ENCODE results near the gene CENPX.
"Not testable (repeated sequence)": the region's sequence is repeated elsewhere in the genome, so short reads cannot be mapped to it uniquely, and the experiment has no call there.

Gene CENPX

DNA sequence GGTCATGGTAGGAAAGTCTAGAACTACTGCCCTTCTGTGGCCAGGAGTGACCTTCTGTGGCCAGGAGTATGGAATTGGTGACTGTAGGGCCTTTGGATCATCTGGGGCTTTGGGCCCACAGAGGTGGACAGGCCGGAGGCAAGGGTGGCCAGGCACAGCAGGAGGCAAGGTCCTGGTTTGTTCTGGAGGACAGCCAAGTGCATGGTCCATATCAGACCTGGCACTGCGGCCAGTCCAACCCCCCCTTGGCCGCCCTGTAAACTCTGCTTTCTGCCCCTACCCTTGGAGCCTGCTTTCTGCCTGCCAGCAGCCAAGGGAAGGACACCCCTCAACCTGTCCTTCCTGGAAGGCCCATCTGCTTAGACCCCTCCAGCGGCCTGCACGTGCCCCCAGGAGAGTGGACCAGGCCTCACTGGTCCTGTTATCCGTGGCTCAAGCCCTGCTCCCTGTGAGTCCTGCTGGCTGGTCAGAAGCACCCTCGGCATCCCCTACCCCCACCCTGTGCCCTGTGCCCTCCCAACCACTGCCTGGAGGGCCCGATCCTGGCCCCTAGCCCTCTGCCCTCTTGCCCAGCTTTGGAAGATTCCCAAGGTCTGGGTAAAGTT, 17.1 kb upstream of the CENPX start:
- no peak for DNase-seq (ENCODE audit: low read depth)

DNA sequence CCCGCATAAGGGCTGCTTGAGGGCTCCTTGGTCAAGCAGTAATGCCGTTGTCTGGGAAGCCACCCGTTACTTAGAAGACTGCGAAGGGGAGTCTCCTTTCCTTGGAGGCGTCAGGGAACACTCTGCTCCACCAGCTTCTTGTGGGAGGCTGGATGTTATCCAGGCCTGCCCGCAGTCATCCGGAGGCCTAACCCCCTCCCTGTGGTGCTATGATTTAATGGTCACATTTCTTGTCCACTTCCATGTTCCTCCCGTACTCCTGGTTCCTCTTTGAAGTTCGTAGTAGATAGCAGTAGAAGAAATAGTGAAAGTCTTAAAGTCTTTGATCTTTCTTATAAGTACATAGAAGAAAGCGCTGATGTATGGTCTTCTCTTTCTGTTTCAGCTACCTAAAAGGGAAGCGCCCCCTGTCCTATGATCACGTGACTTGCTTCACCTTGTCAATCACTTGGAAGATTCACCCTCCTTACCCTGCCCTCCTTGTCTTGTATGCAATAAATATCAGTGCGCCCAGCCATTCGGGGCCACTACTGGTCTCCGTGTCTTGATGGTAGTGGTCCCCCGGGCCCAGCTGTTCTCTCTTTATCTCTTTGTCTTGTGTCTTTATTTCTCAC, 16.2 kb upstream of the CENPX start:
- DNase-seq (ENCODE audit: low read depth), result not testable (repeated sequence)

DNA sequence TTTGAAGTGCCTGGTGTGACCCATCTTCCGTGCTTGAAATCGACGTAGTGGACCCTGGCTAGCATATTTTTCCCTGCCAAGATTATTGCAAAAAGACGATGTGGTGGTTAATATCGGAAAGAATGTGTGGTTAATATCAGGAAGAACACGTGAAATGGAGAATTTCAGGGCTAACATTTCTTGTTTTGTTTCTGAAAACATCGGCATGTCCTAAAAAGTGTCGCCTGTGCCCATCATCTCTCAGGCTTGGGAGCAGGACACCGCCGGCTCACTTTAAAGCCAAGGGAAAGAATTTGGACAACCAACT, 15.2 kb upstream of the CENPX start:
- DNase-seq (ENCODE audit: low read depth), result no peak

DNA sequence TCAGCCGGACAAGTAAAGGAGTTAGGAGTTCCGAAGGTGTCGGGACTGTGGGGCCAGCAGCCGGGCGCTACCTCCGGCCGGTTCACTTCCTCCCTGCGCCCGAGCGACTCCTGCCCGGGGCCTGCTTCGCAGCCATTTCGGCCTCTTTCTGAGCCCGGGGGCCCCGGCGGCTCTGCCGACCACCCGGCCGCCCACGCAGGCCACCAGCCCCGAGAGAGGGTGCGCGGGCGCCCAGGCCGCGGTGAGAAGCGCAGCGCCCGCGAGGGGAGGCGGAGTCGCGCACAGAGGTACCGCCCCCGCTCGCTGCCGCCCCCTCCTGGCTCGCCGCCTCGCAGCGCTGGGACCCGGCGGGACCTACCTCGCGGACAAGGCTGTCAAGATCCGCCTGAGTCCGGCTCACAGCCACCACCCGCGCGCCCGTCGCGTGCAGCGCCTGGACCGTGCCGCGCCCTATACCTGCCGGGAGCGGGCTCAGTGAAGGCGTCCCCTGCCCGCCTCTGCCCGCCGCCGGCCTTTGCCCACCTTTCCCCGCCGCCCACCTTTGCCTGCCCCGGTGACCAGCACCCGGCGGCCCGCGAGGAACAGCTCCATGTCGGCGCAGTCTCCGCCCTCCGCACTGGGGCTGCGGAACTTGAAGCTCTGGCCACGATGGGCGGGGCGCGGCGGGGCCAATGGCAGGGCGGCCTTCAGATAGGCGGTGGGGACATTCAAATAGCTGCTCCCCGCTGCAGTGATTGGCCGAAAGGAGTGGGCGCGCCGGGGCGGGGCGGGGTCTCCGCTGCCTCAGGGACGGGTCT, 14.6 kb upstream of the CENPX start, which contains the start of gene DCXR:
TSS of gene DCXR (minus strand) at position 606 of the 797 bp plus-strand sequence. CDS start at position 591, 15 bp downstream.
- DNase-seq (ENCODE audit: low read depth), result peak; percentile 61

DNA sequence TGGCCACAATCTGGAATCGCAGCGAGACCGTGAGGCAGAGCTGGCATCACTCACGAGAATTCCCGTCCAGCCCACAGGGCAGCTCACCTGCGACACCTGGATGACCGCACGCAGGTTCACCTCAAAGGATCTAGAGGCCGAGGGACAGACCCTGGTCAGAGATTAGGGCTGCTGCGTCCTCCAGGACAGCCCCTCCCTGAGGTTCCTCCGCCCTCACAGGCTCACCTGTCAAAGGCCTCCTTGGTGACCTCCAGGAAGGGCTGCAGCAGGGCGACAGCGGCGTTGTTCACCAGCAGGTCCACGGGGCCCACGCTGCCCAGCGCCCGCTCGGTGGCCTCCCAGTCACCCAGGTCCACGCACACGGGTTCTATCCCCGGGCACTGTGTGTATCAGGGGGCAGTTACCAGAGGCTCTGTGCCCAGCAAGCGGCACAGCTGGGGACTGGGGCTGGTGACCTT, 14.0 kb upstream of the CENPX start:
- DNase-seq (ENCODE audit: low read depth), result no peak

DNA sequence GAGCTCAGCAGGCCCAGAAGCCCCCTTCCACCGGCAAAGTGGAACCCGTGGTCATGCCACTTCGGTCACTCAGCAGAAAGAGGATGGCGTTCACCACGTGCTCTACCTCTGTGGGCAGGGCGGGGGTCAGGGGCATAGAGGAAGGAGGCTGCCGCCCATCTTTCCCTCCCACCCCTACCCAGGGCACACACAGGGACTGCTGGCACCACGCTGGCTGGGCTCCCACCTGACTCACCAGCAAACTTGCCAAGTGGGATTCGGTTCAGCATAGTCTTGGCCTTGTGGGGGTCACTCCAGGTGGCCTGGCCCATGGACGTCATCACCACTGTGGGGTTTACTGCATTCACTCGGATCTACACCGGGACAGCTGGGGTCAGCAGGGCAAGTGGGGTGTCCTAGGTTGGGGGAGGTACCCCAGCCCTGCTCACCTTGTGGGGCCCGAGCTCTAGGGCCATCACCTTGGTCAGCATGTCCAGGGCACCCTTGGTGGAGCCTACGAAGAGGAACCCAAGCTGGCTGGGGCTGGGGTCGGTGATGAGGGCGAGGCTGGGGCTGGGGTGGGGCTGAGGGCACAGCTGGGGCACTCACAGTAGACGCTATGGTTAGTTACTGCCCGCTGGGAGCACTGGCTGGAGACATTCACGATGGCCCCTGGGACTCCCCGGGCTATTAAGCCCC, 13.4 kb upstream of the CENPX start:
- no peak for DNase-seq (ENCODE audit: low read depth)

DNA sequence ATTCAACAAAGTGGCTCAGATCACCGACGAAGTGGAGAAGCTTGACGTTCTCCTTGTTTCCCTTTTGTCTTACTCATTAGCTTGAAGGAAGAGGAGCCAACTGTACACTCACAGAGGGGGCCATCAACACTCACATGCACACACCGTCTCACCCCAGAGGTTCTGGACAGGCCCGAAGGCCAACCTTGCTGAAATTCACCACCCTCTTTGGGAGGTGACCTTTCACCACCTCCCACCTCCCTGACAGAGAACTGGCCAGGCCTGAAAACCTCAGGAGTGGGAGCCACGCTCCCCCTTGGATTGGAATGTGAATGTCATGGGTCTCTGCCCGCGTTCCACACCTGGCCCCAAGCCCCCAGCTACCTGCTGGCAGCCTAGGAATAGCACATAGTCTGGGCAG, 12.8 kb upstream of the CENPX start:
- no peak for DNase-seq (ENCODE audit: low read depth)

DNA sequence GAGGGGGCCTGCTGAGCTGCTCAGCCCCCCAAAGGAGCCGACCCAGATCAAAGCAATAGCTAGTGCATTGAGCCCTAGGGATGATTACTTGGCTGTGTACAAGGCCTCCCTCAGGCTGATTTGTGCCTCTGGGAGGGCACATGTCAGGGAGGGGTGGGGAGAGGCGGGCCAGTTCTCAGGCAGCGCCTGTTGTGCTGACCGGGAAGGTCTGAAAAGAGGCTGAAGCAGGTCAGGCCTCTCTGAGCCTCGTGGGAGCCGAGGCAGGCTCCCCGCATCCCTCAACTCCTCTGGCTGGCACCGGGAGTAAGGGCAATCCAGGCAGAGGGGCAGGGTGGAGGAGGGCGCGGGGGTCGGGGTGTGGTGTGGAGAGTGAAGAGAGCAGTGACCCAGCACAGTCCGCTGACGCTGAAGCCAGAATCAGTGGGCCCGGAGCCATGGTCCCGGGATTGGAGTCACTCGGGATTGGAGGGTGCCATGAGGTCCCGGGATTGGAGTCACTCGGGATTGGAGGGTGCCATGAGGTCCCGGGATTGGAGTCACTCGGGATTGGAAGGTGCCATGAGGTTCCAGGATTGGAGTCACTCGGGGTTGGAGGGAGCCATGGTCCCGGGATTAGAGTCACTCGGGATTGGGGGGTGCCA, 11.8 kb upstream of the CENPX start:
- DNase-seq (ENCODE audit: low read depth), result no peak

DNA sequence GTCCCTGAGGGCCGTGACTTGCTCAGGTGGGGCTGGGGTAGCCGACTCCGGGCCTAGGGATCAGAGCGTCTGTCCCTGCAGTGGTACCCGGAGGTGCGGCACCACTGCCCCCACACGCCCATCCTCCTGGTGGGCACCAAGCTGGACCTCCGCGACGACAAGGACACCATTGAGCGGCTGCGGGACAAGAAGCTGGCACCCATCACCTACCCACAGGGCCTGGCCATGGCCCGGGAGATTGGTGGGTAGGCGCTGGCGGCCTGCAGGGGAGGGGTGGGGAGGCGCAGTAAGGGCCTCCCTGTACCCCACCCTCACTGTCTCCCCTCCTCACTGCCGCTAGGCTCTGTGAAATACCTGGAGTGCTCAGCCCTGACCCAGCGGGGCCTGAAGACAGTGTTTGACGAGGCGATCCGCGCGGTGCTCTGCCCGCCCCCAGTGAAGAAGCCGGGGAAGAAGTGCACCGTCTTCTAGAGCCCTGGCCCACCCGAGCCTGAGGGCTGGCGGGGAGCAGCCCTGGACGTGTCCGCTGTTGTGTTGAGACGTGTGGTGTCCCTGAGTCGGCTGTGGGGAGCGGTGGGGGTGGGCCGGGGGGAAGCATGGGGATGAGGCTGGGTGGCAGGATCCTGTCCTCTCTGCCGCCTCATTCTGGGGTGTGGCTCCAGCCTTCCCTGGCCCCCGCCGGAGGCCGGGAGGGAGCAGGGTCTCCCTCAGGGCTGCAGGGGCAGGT, 10.8 kb upstream of the CENPX start:
- DNase-seq (ENCODE audit: low read depth), result no peak

DNA sequence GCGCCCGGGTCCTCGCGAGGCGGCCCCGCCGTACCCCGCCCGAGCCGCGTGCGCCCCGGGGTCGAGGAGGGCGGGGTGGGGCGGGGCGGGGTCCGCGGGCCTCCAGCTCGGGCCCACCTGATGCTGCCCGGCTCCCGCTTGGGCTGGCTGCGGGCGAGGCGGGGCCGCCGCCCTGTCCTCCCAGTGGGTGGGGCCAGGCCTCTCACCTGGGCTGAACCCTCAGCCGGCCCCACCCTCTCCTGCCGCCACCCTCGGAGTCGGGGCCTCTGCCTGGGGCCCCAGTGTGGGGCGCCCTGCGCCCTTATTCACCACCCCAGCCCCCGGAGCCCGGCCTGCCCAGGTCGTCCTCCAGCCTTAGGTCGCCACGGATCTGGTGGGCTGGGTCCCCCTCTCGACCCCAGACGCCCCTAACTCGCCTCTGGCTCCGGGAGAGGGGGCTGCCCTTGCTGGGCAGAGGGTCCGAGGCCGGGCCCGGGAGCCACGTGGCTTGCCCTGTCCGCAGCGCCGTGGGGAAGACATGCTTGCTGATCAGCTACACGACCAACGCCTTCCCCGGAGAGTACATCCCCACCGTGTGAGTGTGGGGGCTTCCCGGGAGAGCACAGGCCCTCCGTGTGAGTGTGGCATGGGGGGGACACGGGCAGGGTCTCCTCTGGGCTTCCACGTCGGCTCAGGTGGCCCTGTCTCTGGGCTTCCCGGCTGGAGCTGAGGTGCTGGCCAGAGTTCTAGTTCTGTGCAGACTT, 9.4 kb upstream of the CENPX start:
- no peak for DNase-seq (ENCODE audit: low read depth)

DNA sequence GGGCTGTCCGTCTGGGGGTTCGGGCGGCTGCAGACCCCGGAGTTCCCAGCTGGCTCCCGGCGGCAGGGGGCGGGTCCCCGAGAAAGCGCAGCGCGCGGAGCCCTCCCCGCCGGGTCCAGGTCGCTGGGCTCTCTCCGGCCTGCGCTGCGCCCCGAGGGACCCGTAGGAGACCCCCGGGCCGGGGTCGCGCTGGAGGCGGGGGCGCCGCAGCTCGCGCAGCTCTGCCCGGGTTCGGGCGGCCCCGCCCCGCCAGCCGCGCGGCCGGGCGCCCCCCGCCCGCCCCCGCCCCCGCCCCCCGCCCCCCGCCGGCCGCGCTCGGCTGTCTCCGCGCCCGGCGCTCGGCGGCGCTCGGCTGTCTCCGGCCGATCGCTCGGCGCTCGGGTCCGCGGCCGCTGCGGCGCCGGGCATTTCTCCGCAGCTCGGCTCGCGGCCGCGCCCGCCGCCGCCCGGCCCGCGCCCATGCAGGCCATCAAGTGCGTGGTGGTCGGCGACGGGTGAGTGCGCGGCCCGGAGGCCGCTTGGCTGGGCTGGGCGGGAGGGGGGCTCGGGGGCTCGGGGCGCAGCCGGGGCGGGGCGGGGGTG, 8.7 kb upstream of the CENPX start, which contains the start of gene RAC3:
TSS of gene RAC3 (plus strand) at position 376 of the 582 bp plus-strand sequence. CDS start at position 460, 84 bp downstream.
- no peak for DNase-seq (ENCODE audit: low read depth)

DNA sequence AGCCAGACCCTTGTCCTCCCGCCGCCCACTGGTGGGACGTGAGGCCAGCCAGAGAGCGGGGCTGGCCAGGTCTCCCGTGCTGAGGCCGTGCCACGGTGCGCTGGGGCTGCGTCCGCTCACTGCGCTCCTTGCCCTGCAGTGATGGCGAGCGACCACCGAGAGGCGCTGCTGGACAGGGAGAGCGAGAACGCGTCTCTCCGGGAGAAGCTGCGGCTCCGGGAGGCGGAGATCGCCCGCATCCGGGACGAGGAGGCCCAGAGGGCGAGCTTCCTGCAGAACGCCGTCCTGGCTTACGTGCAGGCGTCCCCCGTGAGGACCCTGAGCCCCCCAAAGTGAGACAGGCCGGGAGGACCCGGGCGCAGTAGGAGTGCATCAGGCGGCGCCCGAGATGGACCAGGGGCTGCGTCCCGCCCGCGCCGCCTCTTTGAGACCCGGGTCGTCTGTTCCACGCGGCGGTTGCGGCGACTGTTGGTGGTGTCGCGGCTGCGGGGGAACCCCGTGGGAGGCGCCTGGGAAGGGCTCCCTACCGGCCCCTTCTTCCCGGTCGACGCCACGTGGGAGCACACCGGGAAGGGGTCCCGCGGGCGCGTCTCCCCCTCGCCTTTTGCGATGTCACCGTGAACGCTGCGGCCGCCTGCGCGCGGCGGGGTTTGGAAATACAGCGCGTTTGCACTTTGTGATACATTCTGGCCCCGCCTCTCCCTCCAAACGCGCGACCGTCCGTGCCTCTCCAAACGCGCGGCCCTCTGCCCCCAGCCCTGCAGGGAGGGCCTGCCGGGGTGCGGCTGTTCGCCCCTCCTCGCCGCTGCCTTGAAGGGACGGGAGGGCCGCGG, 8.0 kb upstream of the CENPX start:
- peak; percentile 38 for DNase-seq (ENCODE audit: low read depth)

DNA sequence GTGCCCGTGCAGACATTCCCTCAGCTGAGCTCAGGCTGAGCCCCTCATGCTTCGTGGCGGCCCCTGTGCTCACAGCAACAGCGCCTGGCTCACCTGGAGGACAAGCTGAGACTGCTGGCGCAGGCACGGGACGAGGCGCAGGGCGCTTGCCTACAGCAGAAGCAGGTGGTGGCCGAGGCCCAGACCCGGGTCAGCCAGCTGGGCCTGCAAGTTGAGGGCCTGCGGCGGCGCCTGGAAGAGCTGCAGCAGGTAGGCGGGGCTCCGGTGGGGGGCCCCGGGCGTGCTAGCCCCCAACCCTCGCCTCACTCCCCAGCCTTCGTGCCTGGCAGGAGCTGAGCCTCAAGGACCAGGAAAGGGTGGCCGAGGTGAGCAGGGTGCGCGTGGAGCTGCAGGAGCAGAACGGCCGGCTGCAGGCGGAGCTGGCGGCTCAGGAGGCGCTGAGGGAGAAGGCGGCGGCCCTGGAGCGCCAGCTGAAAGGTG, 7.4 kb upstream of the CENPX start:
- DNase-seq (ENCODE audit: low read depth), result no peak

DNA sequence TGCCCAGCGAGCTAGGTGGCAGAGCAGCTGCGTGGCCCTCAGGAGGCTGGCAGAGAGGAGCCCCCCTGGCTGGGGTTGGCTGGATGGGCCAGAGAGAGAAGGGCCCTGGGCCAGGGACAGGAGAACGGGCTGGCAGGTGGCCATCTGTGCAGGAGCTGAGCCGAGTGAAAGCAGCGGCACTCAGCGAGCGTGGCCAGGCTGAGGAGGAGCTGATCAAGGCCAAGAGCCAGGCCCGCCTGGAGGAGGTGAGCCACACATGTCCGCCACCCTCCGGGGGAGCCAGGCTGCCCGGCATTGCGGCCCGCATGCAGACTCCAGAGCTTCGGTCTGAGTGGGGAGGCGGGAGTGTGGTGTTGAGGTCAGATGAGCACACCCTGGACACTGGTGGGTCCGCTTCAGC, 6.7 kb upstream of the CENPX start:
- no peak for DNase-seq (ENCODE audit: low read depth)

DNA sequence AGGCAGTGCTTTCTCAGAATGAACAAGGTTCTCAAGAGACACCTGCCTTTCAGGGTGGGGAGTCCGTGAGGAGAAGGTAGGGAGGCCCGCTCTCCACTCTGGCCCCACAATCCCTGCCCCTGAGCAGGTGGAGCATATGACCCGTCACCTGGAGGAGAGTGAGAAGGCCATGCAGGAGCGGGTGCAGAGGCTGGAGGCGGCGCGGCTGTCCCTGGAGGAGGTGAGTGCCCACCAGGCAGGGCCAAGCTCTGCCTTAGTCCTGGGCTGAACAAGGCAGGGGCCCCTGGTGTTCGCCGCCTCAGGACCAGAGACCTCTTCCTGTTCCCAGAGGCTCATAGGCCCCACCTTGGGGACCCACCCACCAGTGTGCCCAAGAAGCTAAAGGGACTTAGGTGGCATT, 6.3 kb upstream of the CENPX start:
- no peak for DNase-seq (ENCODE audit: low read depth)

DNA sequence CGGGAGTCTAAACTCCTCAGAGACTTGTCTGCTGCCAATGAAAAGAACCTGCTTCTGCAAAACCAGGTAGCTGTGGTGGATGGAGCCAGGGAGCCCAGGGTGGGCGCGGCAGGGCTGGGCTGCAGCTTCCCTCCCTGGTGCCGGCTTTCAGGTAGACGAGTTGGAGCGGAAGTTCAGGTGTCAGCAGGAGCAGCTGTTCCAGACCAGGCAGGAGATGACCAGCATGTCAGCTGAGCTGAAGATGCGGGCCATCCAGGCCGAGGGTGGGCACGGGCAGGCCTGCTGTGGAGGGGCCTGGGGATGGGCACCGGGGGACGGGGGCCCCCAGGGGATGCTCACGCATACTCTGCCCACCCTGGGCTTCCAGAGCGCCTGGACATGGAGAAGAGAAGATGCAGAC, 5.6 kb upstream of the CENPX start:
- no peak for DNase-seq (ENCODE audit: low read depth)

DNA sequence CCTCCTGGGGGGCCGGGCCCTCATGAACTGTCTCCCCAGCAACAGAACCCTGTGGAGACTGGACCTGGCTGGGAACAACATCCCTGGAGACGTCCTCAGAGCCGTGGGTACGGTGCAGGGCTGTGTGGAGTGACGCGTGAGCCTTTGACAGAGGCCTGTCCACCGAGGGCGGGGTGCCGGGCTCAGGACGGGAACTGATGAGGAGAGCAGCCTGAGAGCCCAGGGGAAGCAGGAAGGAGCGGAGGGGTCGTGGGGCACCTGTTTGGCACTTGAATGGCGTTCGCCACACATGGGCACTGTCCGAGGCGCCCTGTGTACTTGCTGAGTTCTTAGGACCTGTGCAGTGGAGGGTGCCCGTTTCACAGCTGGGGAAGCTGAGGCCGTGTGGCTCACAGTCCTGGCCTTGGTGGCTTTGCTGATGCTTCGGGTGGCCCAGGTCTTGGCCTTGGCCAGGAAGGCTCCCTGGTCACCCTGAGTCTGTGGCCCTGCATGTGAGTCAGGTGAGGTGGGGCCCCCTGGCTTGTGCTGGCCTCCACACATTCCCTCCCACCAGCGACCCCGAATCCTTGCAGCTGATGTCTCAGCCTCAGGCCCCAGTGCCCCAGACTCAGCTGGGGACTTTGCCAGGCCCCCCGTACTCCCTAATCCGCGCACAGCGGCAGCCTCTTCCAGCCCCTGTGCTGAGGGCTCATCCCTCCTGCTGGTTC, 2.9 kb upstream of the CENPX start:
- no peak for DNase-seq (ENCODE audit: low read depth)

DNA sequence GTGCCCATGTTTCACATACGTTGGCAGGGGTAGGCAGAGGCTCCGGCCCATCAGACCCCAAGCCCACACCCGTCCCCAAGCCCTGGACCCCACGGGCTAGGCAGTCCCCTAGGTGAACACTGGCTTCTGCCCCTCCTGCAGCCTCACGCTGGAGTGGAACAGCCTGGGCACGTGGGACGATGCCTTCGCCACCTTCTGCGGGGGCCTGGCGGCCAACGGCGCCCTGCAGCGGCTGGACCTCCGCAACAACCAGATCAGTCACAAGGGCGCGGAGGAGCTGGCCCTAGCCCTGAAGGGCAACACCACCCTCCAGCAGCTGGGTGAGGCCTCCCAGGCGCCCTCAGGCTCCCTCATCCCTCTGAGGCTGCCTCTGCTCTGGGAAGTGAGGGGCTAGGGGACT, 2.2 kb upstream of the CENPX start:
- DNase-seq (ENCODE audit: low read depth), result no peak

Measured in non-pigmented ciliary epithelial cell (primary cell).